Caco-2 (cell line): ENCODE data around the gene MRPL22. TPM values are rescaled to one million over a fixed set of nuclear protein-coding genes. Genes with fewer than 3 reads are reported as not detected.

Source experiments
- Bru-seq: library from RNA; stranded (reverse); fragments of 400-500 nt; gene quantifications from one replicate; lab custom pipeline; 2021; lab: Mats Ljungman, UMichigan
- BruChase-seq, 2 experiments: library from RNA; stranded (reverse); fragments of 400-500 nt; gene quantifications; one replicate each; lab custom pipeline; 2021; lab: Mats Ljungman, UMichigan
- BruUV-seq: library from RNA; stranded (reverse); fragments of 400-500 nt; replicated peaks from 2 replicates; lab custom pipeline; 2021; lab: Mats Ljungman, UMichigan
- CTCF ChIA-PET: fragments of 300-600 bp; sonication (Branson Sonifier 250); formaldehyde crosslinking; loops from one replicate; lab custom pipeline; 2022; ENCODE audit warnings: antibody characterized with exemption; lab: Charles Lee
- POLR2A ChIA-PET: fragments of 300-600 bp; sonication (Branson Sonifier 250); formaldehyde crosslinking; loops from one replicate; lab custom pipeline; 2022; ENCODE audit warnings: antibody characterized with exemption; lab: Charles Lee
- DNase-seq, 2 experiments: peaks; one replicate each; pipeline versions ENCODE4 v3.0.0 to v3.0.0-alpha.2; 2020 to 2022
- H3K27me3 ChIP-seq: replicated peaks from 2 replicates; pipeline ENCODE4 v1.6.0; 2011; ENCODE audit warnings: low read length; ENCODE audit not compliant: control insufficient read depth, insufficient read depth
- H3K36me3 ChIP-seq: 2 replicates; pipeline ENCODE4 v1.5.1; 2011; ENCODE audit warnings: low read length; ENCODE audit not compliant: control insufficient read depth, insufficient read depth
- H3K4me1 ChIP-seq: fragments of 250-450 bp; sonication (Bioruptor Pico); 2 replicates; pipeline ENCODE4 v1.5.1; 2020; ENCODE audit warnings: mild to moderate bottlenecking
- H3K4me3 ChIP-seq: 2 replicates; pipeline ENCODE4 v1.5.1; 2011; ENCODE audit warnings: low read depth, mild to moderate bottlenecking, control low read depth, low read length
- H3K9me3 ChIP-seq: fragments of 250-450 bp; sonication (Bioruptor Pico); 2 replicates; pipeline ENCODE4 v1.5.1; 2020; ENCODE audit warnings: mild to moderate bottlenecking, moderate library complexity
- H3K27ac Mint-ChIP-seq: one replicate; pipeline ENCODE4 v1.8.0; 2022; ENCODE audit warnings: mixed read lengths; ENCODE audit not compliant: unreplicated experiment
- H3K27me3 Mint-ChIP-seq: one replicate; pipeline ENCODE4 v1.8.0; 2022; ENCODE audit warnings: mixed read lengths; ENCODE audit not compliant: insufficient read depth, unreplicated experiment
- H3K36me3 Mint-ChIP-seq: one replicate; pipeline ENCODE4 v1.8.0; 2022; ENCODE audit warnings: mild to moderate bottlenecking, mixed read lengths; ENCODE audit not compliant: insufficient read depth, unreplicated experiment
- H3K4me1 Mint-ChIP-seq: one replicate; pipeline ENCODE4 v1.8.0; 2022; ENCODE audit warnings: low read depth, mixed read lengths; ENCODE audit not compliant: unreplicated experiment
- H3K4me3 Mint-ChIP-seq: one replicate; pipeline ENCODE4 v1.8.0; 2022; ENCODE audit warnings: mild to moderate bottlenecking, moderate library complexity, mixed read lengths; ENCODE audit not compliant: unreplicated experiment
- H3K9me3 Mint-ChIP-seq: one replicate; pipeline ENCODE4 v1.8.0; 2022; ENCODE audit warnings: mixed read lengths; ENCODE audit not compliant: unreplicated experiment
- CTCF ChIP-seq, 2 experiments: fragments of 200-600 bp in 1 of 2; IDR thresholded peaks; 1 replicate in 1 of 2; 2 replicates in 1 of 2; pipeline versions ENCODE4 v1.5.1 to v1.8.0; 2011 to 2022; ENCODE audit warnings: antibody characterized with exemption in 1 of 2, control low read depth in 1 of 2, inconsistent platforms in 1 of 2, low read depth in 1 of 2, low read length in 1 of 2, mild to moderate bottlenecking in 1 of 2, moderate library complexity in 1 of 2; ENCODE audit not compliant: insufficient read depth in 1 of 2, severe bottlenecking in 1 of 2, unreplicated experiment in 1 of 2
- intact Hi-C: fragments of 100-400 bp; cut with micrococcal nuclease; formaldehyde crosslinking; loops from one replicate; pipeline ENCODE4 v1.10.0; 2022; ENCODE audit not compliant: unreplicated experiment
- long read RNA-seq: library from polyadenylated mRNA; stranded (forward); transcript quantifications from one replicate; pipeline ENCODE4 v2.0.0, GENCODE V29; 2022
- total RNA-seq: library from RNA; stranded (reverse); gene quantifications from 2 replicates; pipeline ENCODE4 v1.2.3, GENCODE V29; 2022

The MRPL22 gene
- total RNA-seq (84.8 and 87.8 TPM in 2 replicates), Bru-seq, nascent RNA (percentile 87 among the genes with signal in this experiment), BruChase-seq, experiment 1, labeled RNA remaining after a 2-hour chase (percentile 81 among the genes with signal in this experiment), BruChase-seq, experiment 2, labeled RNA remaining after a 6-hour chase (percentile 81 among the genes with signal in this experiment)
- long read RNA-seq, transcript MRPL22-202 (6 exons, 784 nt): minor isoform, 5 of 200 reads
- long read RNA-seq, transcript MRPL22-201 (6 exons, 3,035 nt): minor isoform, 18 of 200 reads
- long read RNA-seq, transcript MRPL22-207 (7 exons, 3,176 nt): major isoform, 166 of 200 reads
- long read RNA-seq, partial matches to known transcripts: 0 of 200 reads
- long read RNA-seq, other reads (novel, unspliced or antisense): 5 of 200 reads

DNA sequence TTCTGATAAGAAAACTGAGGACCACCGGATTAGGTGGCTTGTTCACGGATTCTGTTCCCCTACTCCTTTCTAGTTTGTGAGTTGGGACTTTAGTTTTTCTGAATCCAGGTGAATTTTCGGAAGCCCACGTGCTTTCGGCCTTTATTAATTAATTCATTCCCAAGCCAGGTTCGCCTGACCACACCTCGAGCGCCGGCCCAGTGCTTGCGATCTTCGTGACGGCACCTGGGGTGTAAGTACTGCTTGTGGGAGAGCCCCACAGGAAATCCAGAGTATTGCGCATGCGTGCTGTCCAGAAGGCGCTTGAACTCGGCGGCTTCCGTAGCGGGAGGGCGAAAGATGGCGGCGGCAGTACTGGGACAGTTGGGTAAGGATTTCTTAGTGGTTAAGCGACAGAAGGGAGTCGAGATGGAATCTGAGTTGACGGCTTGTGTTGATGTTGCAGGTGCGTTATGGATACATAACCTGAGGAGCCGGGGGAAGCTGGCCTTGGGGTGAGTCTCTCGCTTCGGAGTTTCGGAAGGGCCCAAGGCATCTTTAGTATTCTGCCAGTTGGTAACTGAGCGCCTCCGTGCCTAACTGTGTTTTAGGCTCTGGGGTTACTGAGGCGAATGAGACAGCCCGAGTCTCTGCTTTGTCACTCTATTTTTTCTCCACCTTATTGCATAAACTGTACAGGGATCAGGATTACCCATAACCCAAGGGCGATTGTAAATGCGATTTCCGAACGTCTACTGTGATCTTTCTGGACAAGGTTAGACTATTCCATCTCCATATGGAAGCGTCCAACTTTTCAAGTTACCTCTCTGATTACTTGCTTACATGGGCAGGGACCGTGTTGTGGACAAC, at the start of gene MRPL22:
Gene MRPL22 (plus strand): TSS at position 302 of the 849 bp plus-strand sequence. CDS start 38 bp downstream, at position 340.
- TF ChIP-seq CTCF (IDR thresholded peaks at IDR 0.05; ENCODE audit: insufficient read depth in 1 of 2, low read depth in 1 of 2, low read length in 1 of 2, severe bottlenecking in 1 of 2, unreplicated experiment in 1 of 2): no peak
- BruUV-seq: TSS peak; percentile 58
- peak within 1 kb of the TSS; percentile 65 for H3K4me3 ChIP-seq
- ChIA-PET POLR2A (no interaction called here), CTCF (no interaction called here)
- peaks cover 14% of the 10 kb centered on the region for H3K4me1 Mint-ChIP-seq
- intact Hi-C loops: loop anchor here (5.0 kb wide), 1 partner anchor 294 kb away; no protein-coding TSS in a partner anchor
- peaks cover 6% of the 10 kb centered on the region for H3K36me3 Mint-ChIP-seq
- H3K9me3 ChIP-seq: no peaks in the 10 kb centered on the region
- no peaks in the 10 kb centered on the region for H3K27me3 Mint-ChIP-seq
- no peaks in the 10 kb centered on the region for H3K9me3 Mint-ChIP-seq
- H3K27me3 ChIP-seq: no peaks in the 10 kb centered on the region
- H3K4me3 Mint-ChIP-seq: peak within 1 kb of the TSS; percentile 93
- peaks cover 14% of the 10 kb centered on the region for H3K4me1 ChIP-seq
- H3K36me3 ChIP-seq: peaks cover 1% of the 10 kb centered on the region; the same call in 1 of the 2 replicates
- DNase-seq: peak; percentile 93 to 95
- H3K27ac Mint-ChIP-seq: peak within 1 kb of the TSS; percentile 90

- H3K36me3 ChIP-seq: peaks cover 3% of the 10 kb centered on the region; the same call in 1 of the 2 replicates
- H3K27me3 ChIP-seq: no peaks in the 10 kb centered on the region
- ChIA-PET CTCF (no interaction called here), POLR2A (no interaction called here)
- H3K9me3 ChIP-seq: no peaks in the 10 kb centered on the region; the same call in 1 of the 2 replicates
- no peak for DNase-seq
- BruUV-seq: no TSS peak
- TF ChIP-seq CTCF (IDR thresholded peaks at IDR 0.05; ENCODE audit: insufficient read depth in 1 of 2, low read depth in 1 of 2, low read length in 1 of 2, severe bottlenecking in 1 of 2, unreplicated experiment in 1 of 2): no peak
- H3K4me3 ChIP-seq: no peak overlapping the region
- peaks cover 89% of the 10 kb centered on the region for H3K36me3 Mint-ChIP-seq
- no peak overlapping the region for H3K4me3 Mint-ChIP-seq
- H3K27ac Mint-ChIP-seq: no peak overlapping the region
- no peaks in the 10 kb centered on the region for H3K4me1 Mint-ChIP-seq
- no peaks in the 10 kb centered on the region for H3K4me1 ChIP-seq
- no peaks in the 10 kb centered on the region for H3K9me3 Mint-ChIP-seq
- intact Hi-C loops: no loop called here
- H3K27me3 Mint-ChIP-seq: no peaks in the 10 kb centered on the region
These were observed 48.5 kb upstream of the MRPL22 start for GRCh38 chr5:154892369-154892771.

- H3K4me1 Mint-ChIP-seq: no peaks in the 10 kb centered on the region
- ChIA-PET POLR2A (no interaction called here), CTCF (no interaction called here)
- no peak for DNase-seq
- intact Hi-C loops: no loop called here
- H3K27me3 Mint-ChIP-seq: no peaks in the 10 kb centered on the region
- BruUV-seq: no TSS peak
- H3K36me3 Mint-ChIP-seq: peaks cover 89% of the 10 kb centered on the region
- TF ChIP-seq CTCF (IDR thresholded peaks at IDR 0.05; ENCODE audit: insufficient read depth in 1 of 2, low read depth in 1 of 2, low read length in 1 of 2, severe bottlenecking in 1 of 2, unreplicated experiment in 1 of 2): no peak
- peaks cover 3% of the 10 kb centered on the region; the same call in 1 of the 2 replicates for H3K36me3 ChIP-seq
- H3K4me3 Mint-ChIP-seq: no peak overlapping the region
- H3K27ac Mint-ChIP-seq: no peak overlapping the region
- H3K4me1 ChIP-seq: no peaks in the 10 kb centered on the region
- H3K9me3 Mint-ChIP-seq: no peaks in the 10 kb centered on the region
- H3K27me3 ChIP-seq: no peaks in the 10 kb centered on the region
- no peak overlapping the region for H3K4me3 ChIP-seq
- no peaks in the 10 kb centered on the region for H3K9me3 ChIP-seq
These were observed 47.5 kb upstream of the MRPL22 start for GRCh38 chr5:154893381-154893780.
